CD4-positive, alpha-beta T cell treated with Interleukin-15 for 4 hours (primary cell): ENCODE results near the gene UQCC2.

Source experiments
- DNase-seq: peaks from one replicate; pipeline ENCODE4 v3.0.0-alpha.2; 2020; ENCODE audit warnings: low spot score

Gene UQCC2

DNA sequence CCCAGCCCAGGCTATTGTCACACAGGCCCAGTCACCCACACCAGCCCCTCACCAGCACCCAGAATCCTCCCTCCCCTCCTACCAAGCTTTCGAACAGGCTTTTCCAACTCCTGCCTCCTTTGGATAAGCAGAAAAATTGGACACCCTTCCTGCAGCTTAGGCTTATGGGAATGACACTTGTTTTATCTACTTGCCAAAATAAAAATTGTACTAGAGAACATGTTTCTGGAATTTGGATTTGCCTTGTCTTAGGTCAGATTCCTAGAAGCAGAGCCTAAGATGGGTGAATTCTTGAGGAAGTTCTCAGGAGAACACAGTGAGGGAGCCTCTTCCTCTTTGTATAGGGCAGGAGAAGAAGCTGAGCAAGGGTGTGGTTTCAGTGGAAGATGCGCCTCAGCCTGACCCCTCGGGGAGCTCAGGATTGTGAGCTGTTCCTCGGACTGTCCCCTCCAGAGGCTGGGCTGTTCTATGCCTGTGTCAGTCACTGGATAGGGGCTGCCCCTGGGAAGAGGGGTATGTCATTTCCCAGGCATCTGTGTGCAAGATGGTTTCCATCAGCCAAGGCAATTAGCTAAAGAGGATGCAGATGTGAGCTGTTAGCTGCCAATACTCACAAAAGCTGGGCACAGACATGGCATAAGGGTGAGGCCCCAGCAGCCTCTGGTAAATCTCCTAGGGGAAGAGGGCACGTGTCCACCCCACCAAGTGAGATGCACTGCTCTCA is 56.5 kb downstream of the UQCC2 start:
- DNase-seq, result no peak

GRCh38 chr6:33652002-33652401 is 59.5 kb downstream of the UQCC2 start:
- no peak for DNase-seq

GRCh38 chr6:33651403-33651802 is 60.1 kb downstream of the UQCC2 start:
- no peak for DNase-seq
